Sigmoid colon (tissue), 7 donors: ENCODE results near the gene PINK1. TPM values are rescaled to one million over a fixed set of nuclear protein-coding genes. Genes with fewer than 3 reads are reported as not detected.

Experiments used
- DNase-seq: peaks from one replicate; pipeline ENCODE4 v3.0.0-alpha.2; 2019
- H3K27ac ChIP-seq, 4 donors: fragments of 200-600 bp; sonication (generic); one replicate each; pipeline ENCODE4 v1.5.1; 2016 to 2019; ENCODE audit warnings: mild to moderate bottlenecking in 1 of 4
- H3K27me3 ChIP-seq, 3 donors: fragments of 200-600 bp; sonication (generic); one replicate each; pipeline ENCODE4 v1.5.1; 2019; ENCODE audit warnings: mild to moderate bottlenecking in 1 of 3
- H3K36me3 ChIP-seq, 4 donors: fragments of 200-600 bp; sonication (generic); one replicate each; pipeline ENCODE4 v1.5.1; 2016 to 2019
- H3K4me1 ChIP-seq, 4 donors: fragments of 200-600 bp; sonication (generic); one replicate each; pipeline ENCODE4 v1.5.1; 2017 to 2019
- H3K4me3 ChIP-seq, 4 donors: fragments of 200-600 bp; sonication (generic); one replicate each; pipeline ENCODE4 v1.5.1; 2017 to 2019; ENCODE audit warnings: mild to moderate bottlenecking in 2 of 4, moderate library complexity in 1 of 4
- H3K9me3 ChIP-seq, 4 donors: fragments of 200-600 bp in 3 of 4; sonication (generic) in 3 of 4; one replicate each; pipeline versions ENCODE4 v1.5.1 to v1.6.1; 2013 to 2019
- CTCF ChIP-seq, 4 experiments: fragments of 450-650 bp in 3 of 4; fragments of 200-600 bp in 1 of 4; IDR thresholded peaks; one replicate each; pipeline ENCODE4 v1.5.1; 2016 to 2019; ENCODE audit warnings: antibody characterized with exemption in 4 of 4, mild to moderate bottlenecking in 3 of 4, moderate library complexity in 2 of 4
- EP300 ChIP-seq, 4 donors: sonication (generic); formaldehyde crosslinking; IDR thresholded peaks; one replicate each; pipeline ENCODE4 v1.6.1; 2017; ENCODE audit warnings: antibody characterized with exemption in 4 of 4
- POLR2A ChIP-seq, 2 donors: fragments of 450-650 bp; IDR thresholded peaks; one replicate each; pipeline ENCODE4 v1.6.1; 2016; ENCODE audit warnings: antibody characterized with exemption in 2 of 2, mild to moderate bottlenecking in 2 of 2, moderate library complexity in 2 of 2
- POLR2AphosphoS5 ChIP-seq, 4 donors: sonication (generic); formaldehyde crosslinking; IDR thresholded peaks; one replicate each; pipeline ENCODE4 v1.6.1; 2017; ENCODE audit warnings: antibody characterized with exemption in 4 of 4
- WGBS, 2 donors: extraction: QIAGEN DNeasy Blood & Tissue Kit; methylation state at CpG; one replicate each; pipeline ENCODE4 v1.1.7; 2013; 5-methylcytosine and 5-hydroxymethylcytosine counted together
- intact Hi-C: fragments of 100-400 bp; cut with DNase I; formaldehyde crosslinking; loops from one replicate; pipeline ENCODE4 v1.15.1; 2023
- polyA plus RNA-seq, 3 donors: library from polyadenylated mRNA; stranded (reverse); fragments of 200-250 nt; gene quantifications; one replicate each; pipeline ENCODE4 v1.2.3, GENCODE V29; 2013
- total RNA-seq, 4 donors: library from RNA; depleted of rRNA; stranded (reverse); fragments of >200 nt; gene quantifications; one replicate each; pipeline ENCODE4 v1.1.0, GENCODE V29; 2016
- donor health status: healthy with polysubstance abuse.
- donor health status: Bipolar disorder and iron deficiency.
- donor health status: healthy.

PINK1 gene
- total and polyA plus RNA-seq, 7 donors = 60.1 to 179 (median 149) TPM

DNA sequence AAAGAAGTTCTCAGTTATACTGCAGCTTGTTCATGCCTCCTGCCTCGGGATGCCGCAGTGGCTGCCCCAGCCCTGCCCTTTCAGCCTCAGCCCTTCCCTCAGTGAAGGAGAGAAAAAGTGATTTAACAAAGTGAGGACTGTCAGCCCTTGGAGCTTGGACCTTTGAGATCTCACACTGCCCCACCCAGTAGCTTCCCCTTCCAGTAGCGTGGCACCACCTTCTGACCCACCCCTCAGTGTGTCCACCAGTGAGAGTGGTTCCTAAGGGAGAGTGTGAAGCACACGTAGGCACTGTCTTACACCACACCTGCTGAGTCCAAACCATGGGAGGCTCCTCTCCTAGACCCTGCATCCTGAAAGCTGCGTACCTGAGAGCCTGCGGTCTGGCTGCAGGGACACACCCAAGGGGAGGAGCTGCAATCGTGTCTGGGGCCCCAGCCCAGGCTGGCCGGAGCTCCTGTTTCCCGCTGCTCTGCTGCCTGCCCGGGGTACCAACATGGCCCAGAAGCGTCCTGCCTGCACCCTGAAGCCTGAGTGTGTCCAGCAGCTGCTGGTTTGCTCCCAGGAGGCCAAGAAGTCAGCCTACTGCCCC, 44.5 kb upstream of the PINK1 start, which contains the start of gene CDA:
TSS of gene CDA (plus strand) at position 464 of the 592 bp plus-strand sequence. CDS start at position 497, 33 bp downstream.
- peak; percentile 69 for DNase-seq
- intact Hi-C loops = no loop called here
- TF ChIP-seq CTCF (IDR thresholded peaks at IDR 0.05) = no peak
- TF ChIP-seq POLR2A (IDR thresholded peaks at IDR 0.05) = no peak
- TF ChIP-seq EP300 (IDR thresholded peaks at IDR 0.05) = no peak
- no peak for TF ChIP-seq POLR2AphosphoS5 (IDR thresholded peaks at IDR 0.05)
- peak within 1 kb of the TSS; percentile 56 to 69 (median 64) for H3K27ac ChIP-seq
- no peaks in the 10 kb centered on the region for H3K36me3 ChIP-seq
- H3K4me3 ChIP-seq = peak within 1 kb of the TSS in 3 of 4 donors; percentile 16 to 27 (median 16)
- 7 to 27% methylated on average over 11 of the region's 11 CpGs for WGBS, 2 donors
- H3K4me1 ChIP-seq = peaks cover 0 to 14% (median 8%) of the 10 kb centered on the region in 4 donors
- peaks cover 0 to 45% (median 36%) of the 10 kb centered on the region in 3 donors for H3K27me3 ChIP-seq
- no peaks in the 10 kb centered on the region for H3K9me3 ChIP-seq

DNA sequence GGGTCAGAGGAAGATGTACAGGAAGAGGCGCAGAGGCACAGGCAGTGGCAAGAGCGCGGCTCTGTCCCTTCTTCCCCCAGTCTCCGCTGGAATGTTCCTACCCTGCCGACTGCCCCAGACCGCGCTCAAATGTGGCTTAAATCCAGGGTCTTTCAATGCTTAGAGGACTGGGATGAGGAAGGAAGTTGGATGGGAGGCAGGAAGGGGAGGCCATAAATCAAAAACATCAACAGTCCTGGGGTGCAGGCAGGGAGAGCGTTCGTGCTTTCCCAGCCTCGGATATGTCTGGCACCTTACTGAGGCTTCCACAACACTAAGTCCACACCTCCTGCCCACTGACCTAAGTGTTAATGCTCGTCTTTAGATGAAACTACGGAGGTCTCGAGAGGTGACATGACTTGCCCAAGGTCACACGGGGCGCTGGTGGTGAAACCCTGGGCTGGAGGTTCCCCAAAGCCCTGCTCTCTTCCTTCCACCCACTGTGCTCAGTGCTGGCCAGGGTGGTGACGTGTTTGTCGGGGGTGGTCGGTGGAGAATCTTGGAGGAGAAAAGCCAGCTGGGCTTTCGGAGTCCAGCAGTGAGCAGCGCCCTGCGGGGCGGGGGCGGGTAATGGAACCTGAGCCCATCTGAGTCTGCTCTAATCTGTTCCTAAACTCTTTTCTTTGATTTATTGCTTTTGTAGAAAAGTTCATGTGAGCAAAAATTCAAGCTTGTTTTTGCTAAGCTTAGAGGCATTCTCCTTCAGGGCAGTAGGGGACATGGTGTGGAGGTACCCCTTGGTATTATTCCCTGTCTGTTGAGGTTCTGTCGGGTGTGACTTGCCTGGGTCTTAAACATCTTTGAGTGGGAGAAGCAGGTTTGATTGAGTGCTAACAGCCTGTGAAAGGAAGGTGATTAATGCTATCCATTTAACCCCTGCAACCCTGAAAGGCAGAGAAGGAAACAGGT, 43.7 kb upstream of the PINK1 start:
- TF ChIP-seq POLR2AphosphoS5 (IDR thresholded peaks at IDR 0.05) (peak in 1 of 4 donors; percentile 28), EP300 (IDR thresholded peaks at IDR 0.05) (no peak), CTCF (IDR thresholded peaks at IDR 0.05) (no peak)
- peaks cover 0 to 45% (median 34%) of the 10 kb centered on the region in 3 donors for H3K27me3 ChIP-seq
- no peaks in the 10 kb centered on the region for H3K9me3 ChIP-seq
- peak; percentile 77 for DNase-seq
- peaks cover 0 to 14% (median 8%) of the 10 kb centered on the region in 4 donors for H3K4me1 ChIP-seq
- 16 to 30% methylated on average over 24 of the region's 24 CpGs for WGBS, 2 donors
- intact Hi-C loops = no loop called here
- H3K27ac ChIP-seq = peak overlapping the region; percentile 56 to 69 (median 64)
- no peaks in the 10 kb centered on the region for H3K36me3 ChIP-seq
- H3K4me3 ChIP-seq = peak overlapping the region in 3 of 4 donors; percentile 16 to 27 (median 16)

GRCh38 chr1:20590306-20590777, 42.9 kb upstream of the PINK1 start:
- peak in 1 of 4 donors; percentile 26 for TF ChIP-seq POLR2AphosphoS5 (IDR thresholded peaks at IDR 0.05)
- TF ChIP-seq CTCF (IDR thresholded peaks at IDR 0.05) = no peak
- no peaks in the 10 kb centered on the region for H3K36me3 ChIP-seq
- intact Hi-C loops = no loop called here
- DNase-seq = peak; percentile 69
- peak overlapping the region; percentile 56 to 69 (median 64) for H3K27ac ChIP-seq
- peak overlapping the region in 1 of 4 donors; percentile 16 for H3K4me3 ChIP-seq
- 28 to 47% methylated on average over 7 of the region's 7 CpGs for WGBS, 2 donors
- H3K4me1 ChIP-seq = peaks cover 0 to 14% (median 8%) of the 10 kb centered on the region in 4 donors
- H3K9me3 ChIP-seq = no peaks in the 10 kb centered on the region
- peaks cover 0 to 45% (median 29%) of the 10 kb centered on the region in 3 donors for H3K27me3 ChIP-seq

DNA sequence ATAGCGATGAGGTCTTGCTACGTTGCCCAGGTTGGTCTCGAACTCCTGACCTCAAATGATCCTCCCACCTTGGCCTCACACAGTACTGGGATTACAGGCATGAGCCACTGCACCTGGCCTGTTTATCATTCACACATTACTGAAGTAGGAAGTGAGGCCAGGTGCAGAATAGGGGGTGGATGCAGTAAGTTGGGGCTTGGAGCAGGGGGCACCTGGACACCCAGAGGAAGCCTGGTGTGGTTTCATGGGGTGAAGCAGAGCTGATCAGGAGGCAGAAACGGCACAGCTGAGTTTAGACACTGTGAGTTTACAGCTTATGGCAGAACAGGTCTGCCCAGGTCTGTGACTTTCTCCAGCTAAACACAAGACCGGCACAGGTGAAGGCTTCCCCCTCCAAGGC, 39.5 kb upstream of the PINK1 start:
- TF ChIP-seq POLR2A (IDR thresholded peaks at IDR 0.05) (no peak), EP300 (IDR thresholded peaks at IDR 0.05) (no peak), POLR2AphosphoS5 (IDR thresholded peaks at IDR 0.05) (no peak), CTCF (IDR thresholded peaks at IDR 0.05) (no peak)
- no peaks in the 10 kb centered on the region for H3K36me3 ChIP-seq
- no peak for DNase-seq
- no peak overlapping the region for H3K4me3 ChIP-seq
- no peaks in the 10 kb centered on the region for H3K9me3 ChIP-seq
- no peak overlapping the region for H3K27ac ChIP-seq
- WGBS, 2 donors = 64 to 70% methylated on average over 5 of the region's 5 CpGs
- intact Hi-C loops = no loop called here
- H3K4me1 ChIP-seq = peaks cover 0 to 13% (median 8%) of the 10 kb centered on the region in 4 donors
- peaks cover 0 to 28% (median 15%) of the 10 kb centered on the region in 3 donors for H3K27me3 ChIP-seq
